HEK293 (cell line): ENCODE data around the gene CYP2D6.

Source experiments
- KLF8 ChIP-seq: fragments of 450-650 bp; formaldehyde crosslinking; IDR thresholded peaks from 2 replicates; pipeline ENCODE4 v1.5.1; 2016; ENCODE audit warnings: missing biosample characterization, missing genetic modification characterization
- OVOL3 ChIP-seq: fragments of 450-650 bp; formaldehyde crosslinking; IDR thresholded peaks from 2 replicates; pipeline ENCODE4 v1.5.1; 2016; ENCODE audit warnings: missing biosample characterization, missing genetic modification characterization
- ZBTB7A ChIP-seq: fragments of 450-650 bp; formaldehyde crosslinking; IDR thresholded peaks from 2 replicates; pipeline ENCODE4 v1.5.1; 2016; ENCODE audit warnings: low read depth, missing biosample characterization, missing genetic modification characterization
- ZBTB8A ChIP-seq: fragments of 450-650 bp; formaldehyde crosslinking; IDR thresholded peaks from 2 replicates; pipeline ENCODE4 v1.5.1; 2016; ENCODE audit warnings: missing biosample characterization, missing genetic modification characterization
- ZNF138 ChIP-seq: fragments of 450-650 bp; formaldehyde crosslinking; IDR thresholded peaks from 2 replicates; pipeline ENCODE4 v1.5.1; 2016; ENCODE audit warnings: missing biosample characterization, missing genetic modification characterization, borderline replicate concordance
- ZNF423 ChIP-seq: fragments of 450-650 bp; formaldehyde crosslinking; IDR thresholded peaks from 2 replicates; pipeline ENCODE4 v1.5.1; 2016; ENCODE audit warnings: missing biosample characterization, missing genetic modification characterization
- ZNF654 ChIP-seq: fragments of 450-650 bp; formaldehyde crosslinking; IDR thresholded peaks from 2 replicates; pipeline ENCODE4 v1.5.1; 2016; ENCODE audit warnings: low read depth, missing biosample characterization, missing genetic modification characterization
- ZSCAN23 ChIP-seq: fragments of 450-650 bp; formaldehyde crosslinking; IDR thresholded peaks from 2 replicates; pipeline ENCODE4 v1.5.1; 2016; ENCODE audit warnings: missing biosample characterization, missing genetic modification characterization
- TF ChIP-seq, protein P1 (sequence below): fragments of 450-650 bp; formaldehyde crosslinking; IDR thresholded peaks from 2 replicates; pipeline ENCODE4 v1.5.1; 2016; ENCODE audit warnings: missing biosample characterization, missing genetic modification characterization
- TF ChIP-seq, protein P2 (sequence below): fragments of 450-650 bp; formaldehyde crosslinking; IDR thresholded peaks from 2 replicates; pipeline ENCODE4 v1.5.1; 2016; ENCODE audit warnings: missing biosample characterization, missing genetic modification characterization
- TF ChIP-seq, protein P3 (sequence below): fragments of 450-650 bp; formaldehyde crosslinking; IDR thresholded peaks from 2 replicates; pipeline ENCODE4 v1.5.1; 2016; ENCODE audit warnings: missing biosample characterization, missing genetic modification characterization

DNA sequence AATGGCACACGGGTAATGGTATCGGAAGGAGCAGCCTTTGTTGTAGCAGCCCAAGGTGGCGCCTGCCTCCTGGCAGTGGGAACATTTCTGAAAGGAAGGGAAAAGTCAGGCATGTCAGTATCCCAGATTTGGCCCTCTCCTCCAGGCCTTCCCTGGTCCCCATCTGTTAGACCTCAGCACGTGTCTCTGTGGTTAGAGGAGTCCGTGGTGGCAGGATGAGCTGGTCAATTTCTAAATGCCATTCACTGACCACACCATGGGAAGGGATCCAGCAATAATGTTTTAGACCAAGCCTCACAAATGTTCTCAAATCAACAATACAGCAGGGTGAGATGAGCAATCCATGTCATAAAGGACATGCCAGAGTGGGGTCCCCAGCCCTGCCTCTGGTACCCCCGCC, 49.0 kb upstream of the CYP2D6 start:
- TF ChIP-seq ZNF138 (tag by site-specific recombination) (no peak), ZBTB8A (tag by site-specific recombination) (no peak), ZSCAN23 (tag by site-specific recombination) (no peak), KLF8 (tag by site-specific recombination) (no peak), ZBTB7A (tag by site-specific recombination) (no peak), OVOL3 (tag by site-specific recombination) (no peak), ZNF654 (tag by site-specific recombination) (no peak), ZNF423 (tag by site-specific recombination) (no peak)
- TF ChIP-seq, protein P1, sequence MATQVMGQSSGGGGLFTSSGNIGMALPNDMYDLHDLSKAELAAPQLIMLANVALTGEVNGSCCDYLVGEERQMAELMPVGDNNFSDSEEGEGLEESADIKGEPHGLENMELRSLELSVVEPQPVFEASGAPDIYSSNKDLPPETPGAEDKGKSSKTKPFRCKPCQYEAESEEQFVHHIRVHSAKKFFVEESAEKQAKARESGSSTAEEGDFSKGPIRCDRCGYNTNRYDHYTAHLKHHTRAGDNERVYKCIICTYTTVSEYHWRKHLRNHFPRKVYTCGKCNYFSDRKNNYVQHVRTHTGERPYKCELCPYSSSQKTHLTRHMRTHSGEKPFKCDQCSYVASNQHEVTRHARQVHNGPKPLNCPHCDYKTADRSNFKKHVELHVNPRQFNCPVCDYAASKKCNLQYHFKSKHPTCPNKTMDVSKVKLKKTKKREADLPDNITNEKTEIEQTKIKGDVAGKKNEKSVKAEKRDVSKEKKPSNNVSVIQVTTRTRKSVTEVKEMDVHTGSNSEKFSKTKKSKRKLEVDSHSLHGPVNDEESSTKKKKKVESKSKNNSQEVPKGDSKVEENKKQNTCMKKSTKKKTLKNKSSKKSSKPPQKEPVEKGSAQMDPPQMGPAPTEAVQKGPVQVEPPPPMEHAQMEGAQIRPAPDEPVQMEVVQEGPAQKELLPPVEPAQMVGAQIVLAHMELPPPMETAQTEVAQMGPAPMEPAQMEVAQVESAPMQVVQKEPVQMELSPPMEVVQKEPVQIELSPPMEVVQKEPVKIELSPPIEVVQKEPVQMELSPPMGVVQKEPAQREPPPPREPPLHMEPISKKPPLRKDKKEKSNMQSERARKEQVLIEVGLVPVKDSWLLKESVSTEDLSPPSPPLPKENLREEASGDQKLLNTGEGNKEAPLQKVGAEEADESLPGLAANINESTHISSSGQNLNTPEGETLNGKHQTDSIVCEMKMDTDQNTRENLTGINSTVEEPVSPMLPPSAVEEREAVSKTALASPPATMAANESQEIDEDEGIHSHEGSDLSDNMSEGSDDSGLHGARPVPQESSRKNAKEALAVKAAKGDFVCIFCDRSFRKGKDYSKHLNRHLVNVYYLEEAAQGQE (tag by site-specific recombination) = no peak
- TF ChIP-seq, protein P2, sequence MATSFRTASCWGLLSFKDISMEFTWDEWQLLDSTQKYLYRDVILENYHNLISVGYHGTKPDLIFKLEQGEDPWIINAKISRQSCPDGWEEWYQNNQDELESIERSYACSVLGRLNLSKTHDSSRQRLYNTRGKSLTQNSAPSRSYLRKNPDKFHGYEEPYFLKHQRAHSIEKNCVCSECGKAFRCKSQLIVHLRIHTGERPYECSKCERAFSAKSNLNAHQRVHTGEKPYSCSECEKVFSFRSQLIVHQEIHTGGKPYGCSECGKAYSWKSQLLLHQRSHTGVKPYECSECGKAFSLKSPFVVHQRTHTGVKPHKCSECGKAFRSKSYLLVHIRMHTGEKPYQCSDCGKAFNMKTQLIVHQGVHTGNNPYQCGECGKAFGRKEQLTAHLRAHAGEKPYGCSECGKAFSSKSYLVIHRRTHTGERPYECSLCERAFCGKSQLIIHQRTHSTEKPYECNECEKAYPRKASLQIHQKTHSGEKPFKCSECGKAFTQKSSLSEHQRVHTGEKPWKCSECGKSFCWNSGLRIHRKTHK (tag by site-specific recombination) = no peak
- TF ChIP-seq, protein P3, sequence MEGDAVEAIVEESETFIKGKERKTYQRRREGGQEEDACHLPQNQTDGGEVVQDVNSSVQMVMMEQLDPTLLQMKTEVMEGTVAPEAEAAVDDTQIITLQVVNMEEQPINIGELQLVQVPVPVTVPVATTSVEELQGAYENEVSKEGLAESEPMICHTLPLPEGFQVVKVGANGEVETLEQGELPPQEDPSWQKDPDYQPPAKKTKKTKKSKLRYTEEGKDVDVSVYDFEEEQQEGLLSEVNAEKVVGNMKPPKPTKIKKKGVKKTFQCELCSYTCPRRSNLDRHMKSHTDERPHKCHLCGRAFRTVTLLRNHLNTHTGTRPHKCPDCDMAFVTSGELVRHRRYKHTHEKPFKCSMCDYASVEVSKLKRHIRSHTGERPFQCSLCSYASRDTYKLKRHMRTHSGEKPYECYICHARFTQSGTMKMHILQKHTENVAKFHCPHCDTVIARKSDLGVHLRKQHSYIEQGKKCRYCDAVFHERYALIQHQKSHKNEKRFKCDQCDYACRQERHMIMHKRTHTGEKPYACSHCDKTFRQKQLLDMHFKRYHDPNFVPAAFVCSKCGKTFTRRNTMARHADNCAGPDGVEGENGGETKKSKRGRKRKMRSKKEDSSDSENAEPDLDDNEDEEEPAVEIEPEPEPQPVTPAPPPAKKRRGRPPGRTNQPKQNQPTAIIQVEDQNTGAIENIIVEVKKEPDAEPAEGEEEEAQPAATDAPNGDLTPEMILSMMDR (tag by site-specific recombination) = no peak
